Breast epithelium (tissue), 4 donors: ENCODE results near the gene UQCRHL. TPM values are rescaled to one million over a fixed set of nuclear protein-coding genes. Genes with fewer than 3 reads are reported as not detected.

Experiments used
- DNase-seq, 2 donors: peaks; one replicate each; pipeline ENCODE4 v3.0.0-alpha.2; 2019; ENCODE audit warnings: low spot score in 2 of 2
- H3K27ac ChIP-seq, 2 donors: fragments of 200-600 bp; sonication (generic) in 1 of 2; one replicate each; pipeline ENCODE4 v1.5.1; 2016 to 2019; ENCODE audit warnings: mild to moderate bottlenecking in 1 of 2
- H3K27me3 ChIP-seq, 2 donors: fragments of 200-600 bp; sonication (generic) in 1 of 2; one replicate each; pipeline versions ENCODE4 v1.5.1 to v1.6.0; 2017 to 2019; ENCODE audit warnings: control low read depth in 1 of 2, mild to moderate bottlenecking in 1 of 2
- H3K36me3 ChIP-seq: fragments of 200-600 bp; one replicate; pipeline ENCODE4 v1.5.1; 2019
- H3K4me1 ChIP-seq, 2 donors: fragments of 200-600 bp; sonication (generic); one replicate each; pipeline ENCODE4 v1.5.1; 2016 to 2019; ENCODE audit warnings: control low read depth in 1 of 2
- H3K4me3 ChIP-seq, 3 donors: fragments of 200-600 bp; sonication (generic); 1 replicate in 2 of 3; 2 replicates in 1 of 3; pipeline ENCODE4 v1.5.1; 2016 to 2019; ENCODE audit warnings: mild to moderate bottlenecking in 3 of 3, moderate library complexity in 2 of 3
- H3K9me3 ChIP-seq, 2 donors: fragments of 200-600 bp; sonication (generic) in 1 of 2; one replicate each; pipeline ENCODE4 v1.5.1; 2016 to 2019; ENCODE audit warnings: control low read depth in 1 of 2
- CTCF ChIP-seq, 3 donors: fragments of 450-650 bp; IDR thresholded peaks; one replicate each; pipeline ENCODE4 v1.5.1; 2016 to 2017; ENCODE audit warnings: antibody characterized with exemption in 3 of 3, mild to moderate bottlenecking in 3 of 3, moderate library complexity in 3 of 3
- POLR2A ChIP-seq: fragments of 450-650 bp; IDR thresholded peaks from one replicate; pipeline ENCODE4 v1.6.1; 2016; ENCODE audit warnings: antibody characterized with exemption, mild to moderate bottlenecking, moderate library complexity
- POLR2AphosphoS5 ChIP-seq, 3 donors: sonication (generic); formaldehyde crosslinking; IDR thresholded peaks; one replicate each; pipeline ENCODE4 v1.6.1; 2017; ENCODE audit warnings: antibody characterized with exemption in 3 of 3
- intact Hi-C: fragments of 100-400 bp; cut with DNase I; formaldehyde crosslinking; loops from one replicate; pipeline ENCODE4 v1.15.1; 2023; ENCODE audit warnings: low total_unique reads
- total RNA-seq, 3 donors: library from RNA; depleted of rRNA; stranded (reverse); fragments of >200 nt; gene quantifications; one replicate each; pipeline ENCODE4 v1.1.0, GENCODE V29; 2016

The UQCRHL gene
- total RNA-seq, 3 donors from 2014 or later = 0.66 to 1.4 (median 1.2) TPM

- no peaks in the 10 kb centered on the region for H3K27me3 ChIP-seq
- peaks cover 5 to 9% of the 10 kb centered on the region in 2 donors for H3K4me1 ChIP-seq
- no peak for TF ChIP-seq POLR2A
- TF ChIP-seq POLR2AphosphoS5 (IDR thresholded peaks at IDR 0.05) = no peak
- no peak for TF ChIP-seq CTCF (IDR thresholded peaks at IDR 0.05)
- H3K27ac ChIP-seq = no peak overlapping the region
- no peak overlapping the region for H3K4me3 ChIP-seq
- no peak for DNase-seq
- no peaks in the 10 kb centered on the region for H3K9me3 ChIP-seq
- H3K36me3 ChIP-seq = no peaks in the 10 kb centered on the region
- intact Hi-C loops = no loop called here
These were observed 43.1 kb downstream of the UQCRHL start for GRCh38 chr1:15764269-15764764.

GRCh38 chr1:15762546-15762945 is 44.9 kb downstream of the UQCRHL start:
- H3K27ac ChIP-seq = peak overlapping the region in 1 of 2 donors; percentile 11
- no peak overlapping the region for H3K4me3 ChIP-seq
- no peaks in the 10 kb centered on the region for H3K36me3 ChIP-seq
- TF ChIP-seq POLR2A (no peak), CTCF (IDR thresholded peaks at IDR 0.05) (no peak), POLR2AphosphoS5 (IDR thresholded peaks at IDR 0.05) (no peak)
- no peaks in the 10 kb centered on the region for H3K27me3 ChIP-seq
- intact Hi-C loops = no loop called here
- H3K9me3 ChIP-seq = no peaks in the 10 kb centered on the region
- no peak for DNase-seq
- H3K4me1 ChIP-seq = peaks cover 5 to 18% of the 10 kb centered on the region in 2 donors

GRCh38 chr1:15761366-15762128 is 45.9 kb downstream of the UQCRHL start:
- TF ChIP-seq CTCF (IDR thresholded peaks at IDR 0.05) = no peak
- no peak for TF ChIP-seq POLR2A
- TF ChIP-seq POLR2AphosphoS5 (IDR thresholded peaks at IDR 0.05) = no peak
- no peak for DNase-seq
- intact Hi-C loops = no loop called here
- no peaks in the 10 kb centered on the region for H3K27me3 ChIP-seq
- H3K36me3 ChIP-seq = no peaks in the 10 kb centered on the region
- peak overlapping the region in 1 of 3 donors; percentile 96 for H3K4me3 ChIP-seq
- H3K4me1 ChIP-seq = peaks cover 5 to 22% of the 10 kb centered on the region in 2 donors
- peak overlapping the region; percentile 80 to 93 for H3K27ac ChIP-seq
- no peaks in the 10 kb centered on the region for H3K9me3 ChIP-seq

- intact Hi-C loops = no loop called here
- peak in 1 of 3 donors; percentile 15 for TF ChIP-seq POLR2AphosphoS5 (IDR thresholded peaks at IDR 0.05)
- TF ChIP-seq CTCF (IDR thresholded peaks at IDR 0.05) = no peak
- TF ChIP-seq POLR2A = no peak
- peak overlapping the region in 2 of 3 donors; percentile 23 to 96 for H3K4me3 ChIP-seq
- no peaks in the 10 kb centered on the region for H3K9me3 ChIP-seq
- DNase-seq = no peak
- peaks cover 5 to 22% of the 10 kb centered on the region in 2 donors for H3K4me1 ChIP-seq
- H3K27ac ChIP-seq = peak overlapping the region; percentile 80 to 93
- no peaks in the 10 kb centered on the region for H3K27me3 ChIP-seq
- H3K36me3 ChIP-seq = no peaks in the 10 kb centered on the region
These were observed 46.8 kb downstream of the UQCRHL start for GRCh38 chr1:15760520-15761211.
